Left lung (tissue), 14 donors: ENCODE results near the gene VMA21. TPM values are rescaled to one million over a fixed set of nuclear protein-coding genes. Genes with fewer than 3 reads are reported as not detected.

ENCODE experiments used
- ATAC-seq: fragments of 200-7000 bp; cut with Tn5 transposase; one replicate; pipeline ENCODE4 v1.9.1; 2020; ENCODE audit warnings: moderate library complexity
- DNase-seq, 4 donors: peaks; one replicate each; pipeline ENCODE4 v3.0.0-alpha.2; 2013 to 2020
- H3K27ac ChIP-seq, 2 donors: fragments of 200-600 bp; sonication (generic) in 1 of 2; one replicate each; pipeline versions ENCODE4 v1.5.0 to v1.8.0; 2020 to 2021
- H3K27me3 ChIP-seq, 2 donors: fragments of 200-600 bp; sonication (generic) in 1 of 2; one replicate each; pipeline versions ENCODE4 v1.5.0 to v1.8.0; 2020 to 2021
- H3K36me3 ChIP-seq, 2 donors: fragments of 200-600 bp; sonication (generic) in 1 of 2; one replicate each; pipeline versions ENCODE4 v1.5.0 to v1.8.0; 2020 to 2021
- H3K4me1 ChIP-seq, 2 donors: fragments of 200-600 bp; one replicate each; pipeline ENCODE4 v1.8.0; 2021
- H3K4me3 ChIP-seq, 2 donors: fragments of 200-600 bp; sonication (generic) in 1 of 2; one replicate each; pipeline versions ENCODE4 v1.5.0 to v1.8.0; 2020 to 2021; ENCODE audit warnings: mild to moderate bottlenecking in 1 of 2
- H3K9me3 ChIP-seq, 2 donors: fragments of 200-600 bp; sonication (generic) in 1 of 2; one replicate each; pipeline versions ENCODE4 v1.5.0 to v1.8.0; 2020 to 2021
- CTCF ChIP-seq, 2 donors: fragments of 200-600 bp; sonication (generic) in 1 of 2; IDR thresholded peaks; one replicate each; pipeline versions ENCODE4 v1.5.0 to v1.8.0; 2021; ENCODE audit warnings: antibody characterized with exemption in 2 of 2
- intact Hi-C, 2 donors: fragments of 100-400 bp; cut with DNase I; formaldehyde crosslinking; loops; one replicate each; pipeline versions ENCODE4 v1.11.2 to v1.14.2; 2022
- long read RNA-seq, 12 donors: library from polyadenylated mRNA in 2 of 12; unstranded in 2 of 12; transcript quantifications; one replicate each; pipeline ENCODE4 v2.0.0 and lab custom pipeline, GENCODE V29; 2019 to 2026
- polyA plus RNA-seq, 6 donors: library from polyadenylated mRNA; unstranded; fragments of 120-200 nt; gene quantifications; one replicate each; pipeline ENCODE4 v1.2.1, GENCODE V29; 2013; ENCODE audit not compliant: insufficient read length in 6 of 6
- total RNA-seq, 2 donors: library from RNA; stranded (reverse); fragmentation: NEBNext Ultra II Directional; extraction: Animal tissue kit (Norgen Biotek cat#: 25700); gene quantifications; one replicate each; pipeline ENCODE4 v1.2.1, GENCODE V29; 2021
- donor health status: DM: no; HTN: yes; CAD: no.
- donor health status: DM: no; HTN: no; CAD: no.

VMA21 gene
- total RNA-seq: 10 to 100 TPM; 30.4 to 34.7 TPM
- 10 to 100 TPM; 18.1 to 22.1 (median 21.0) TPM for polyA plus RNA-seq
- long read RNA-seq, donor 1, full-length matches to known transcripts: 15 of 15 reads
- long read RNA-seq, donor 1, partial matches to known transcripts: 0 of 15 reads
- long read RNA-seq, donor 1, other reads (novel, unspliced or antisense): 0 of 15 reads
- long read RNA-seq, donor 2, full-length matches to known transcripts: 11 of 11 reads
- long read RNA-seq, donor 2, partial matches to known transcripts: 0 of 11 reads
- long read RNA-seq, donor 2, other reads (novel, unspliced or antisense): 0 of 11 reads
- long read RNA-seq, donor 3, full-length matches to known transcripts: 9 of 9 reads
- long read RNA-seq, donor 3, partial matches to known transcripts: 0 of 9 reads
- long read RNA-seq, donor 3, other reads (novel, unspliced or antisense): 0 of 9 reads
- long read RNA-seq, donor 4, full-length matches to known transcripts: 16 of 16 reads
- long read RNA-seq, donor 4, partial matches to known transcripts: 0 of 16 reads
- long read RNA-seq, donor 4, other reads (novel, unspliced or antisense): 0 of 16 reads
- long read RNA-seq, donor 5, full-length matches to known transcripts: 9 of 50 reads
- long read RNA-seq, donor 5, partial matches to known transcripts: 41 of 50 reads
- long read RNA-seq, donor 5, other reads (novel, unspliced or antisense): 0 of 50 reads
- long read RNA-seq, donor 6, full-length matches to known transcripts: 6 of 6 reads
- long read RNA-seq, donor 6, partial matches to known transcripts: 0 of 6 reads
- long read RNA-seq, donor 6, other reads (novel, unspliced or antisense): 0 of 6 reads
- long read RNA-seq, donor 7, full-length matches to known transcripts: 3 of 3 reads
- long read RNA-seq, donor 7, partial matches to known transcripts: 0 of 3 reads
- long read RNA-seq, donor 7, other reads (novel, unspliced or antisense): 0 of 3 reads
- long read RNA-seq, donor 8, full-length matches to known transcripts: 4 of 4 reads
- long read RNA-seq, donor 8, partial matches to known transcripts: 0 of 4 reads
- long read RNA-seq, donor 8, other reads (novel, unspliced or antisense): 0 of 4 reads
- long read RNA-seq, donor 9: 0 reads
- long read RNA-seq, donor 10, full-length matches to known transcripts: 9 of 9 reads
- long read RNA-seq, donor 10, partial matches to known transcripts: 0 of 9 reads
- long read RNA-seq, donor 10, other reads (novel, unspliced or antisense): 0 of 9 reads
- long read RNA-seq, donor 11, full-length matches to known transcripts: 24 of 24 reads
- long read RNA-seq, donor 11, partial matches to known transcripts: 0 of 24 reads
- long read RNA-seq, donor 11, other reads (novel, unspliced or antisense): 0 of 24 reads
- long read RNA-seq, donor 12, full-length matches to known transcripts: 7 of 7 reads
- long read RNA-seq, donor 12, partial matches to known transcripts: 0 of 7 reads
- long read RNA-seq, donor 12, other reads (novel, unspliced or antisense): 0 of 7 reads

- ATAC-seq (peak; percentile 96), DNase-seq (peak; percentile 76 to 93 (median 89))
- H3K4me3 ChIP-seq: peak within 1 kb of the TSS; percentile 45 to 60
- no peaks in the 10 kb centered on the region for H3K27me3 ChIP-seq
- no peak for TF ChIP-seq CTCF (IDR thresholded peaks at IDR 0.05)
- peaks cover 0 to 16% of the 10 kb centered on the region in 2 donors for H3K4me1 ChIP-seq
- peak within 1 kb of the TSS; percentile 91 to 93 for H3K27ac ChIP-seq
- no peaks in the 10 kb centered on the region for H3K36me3 ChIP-seq
- intact Hi-C loops: no loop called here
- no peaks in the 10 kb centered on the region for H3K9me3 ChIP-seq
These were observed at the start of gene VMA21 for GRCh38 chrX:151396825-151397740. TSS of gene VMA21 (plus strand) at chrX:151397206. CDS start at chrX:151397309, 103 bp downstream.

GRCh38 chrX:151359341-151359740, 37.7 kb upstream of the VMA21 start:
- H3K4me3 ChIP-seq: no peak overlapping the region

GRCh38 chrX:151359931-151360871, 36.8 kb upstream of the VMA21 start:
- no peaks in the 10 kb centered on the region for H3K36me3 ChIP-seq
- no peak overlapping the region for H3K4me3 ChIP-seq
- DNase-seq: peak in 2 of 4 donors; percentile 16 to 61
- peak; percentile 29 to 42 for TF ChIP-seq CTCF (IDR thresholded peaks at IDR 0.05)
- H3K27ac ChIP-seq: no peak overlapping the region
- H3K9me3 ChIP-seq: no peaks in the 10 kb centered on the region
- peaks cover 0 to 13% of the 10 kb centered on the region in 2 donors for H3K27me3 ChIP-seq
- no peaks in the 10 kb centered on the region for H3K4me1 ChIP-seq
- peak; percentile 90 for ATAC-seq
- intact Hi-C loops: no loop called here

More at GRCh38 chrX:151359341-151359740, 37.7 kb upstream of the VMA21 start:
- ATAC-seq: no peak
- no peak for DNase-seq
- Histone ChIP-seq H3K4me1 (no peaks in the 10 kb centered on the region), H3K27me3 (peaks cover 0 to 13% of the 10 kb centered on the region in 2 donors), H3K36me3 (no peaks in the 10 kb centered on the region), H3K9me3 (no peaks in the 10 kb centered on the region), H3K27ac (no peak overlapping the region)
- no peak for TF ChIP-seq CTCF (IDR thresholded peaks at IDR 0.05)
- intact Hi-C loops: no loop called here
